Fibroblast of skin of left quadriceps (primary cell): ENCODE results near the gene THSD7B.
"Not testable (repeated sequence)": the region's sequence is repeated elsewhere in the genome, so short reads cannot be mapped to it uniquely, and the experiment has no call there.

Source experiments
- DNase-seq, 2 experiments: peaks; one replicate each; pipeline ENCODE4 v3.0.0-alpha.2; 2013; ENCODE audit warnings: low read depth in 2 of 2

The THSD7B gene

DNA sequence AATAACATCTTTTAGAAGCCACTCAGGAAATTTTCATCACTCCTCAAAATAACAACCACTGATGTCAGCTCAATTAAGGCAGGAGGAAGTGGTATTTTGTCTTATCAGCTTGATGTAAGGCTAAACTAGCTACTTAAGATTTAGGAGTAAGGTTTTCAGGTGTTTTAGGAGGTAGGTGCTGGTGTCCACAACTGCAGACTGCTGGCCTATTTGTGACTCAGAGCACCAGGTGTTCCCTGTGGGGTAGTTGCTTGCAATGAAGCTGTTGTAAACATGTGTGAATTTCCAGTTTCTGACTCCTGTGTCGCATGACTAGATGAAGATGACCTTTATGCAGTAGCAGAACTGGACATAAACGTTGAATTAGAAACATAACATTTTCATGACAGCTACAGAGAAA, 164.2 kb downstream of the THSD7B start:
- no peak for DNase-seq

DNA sequence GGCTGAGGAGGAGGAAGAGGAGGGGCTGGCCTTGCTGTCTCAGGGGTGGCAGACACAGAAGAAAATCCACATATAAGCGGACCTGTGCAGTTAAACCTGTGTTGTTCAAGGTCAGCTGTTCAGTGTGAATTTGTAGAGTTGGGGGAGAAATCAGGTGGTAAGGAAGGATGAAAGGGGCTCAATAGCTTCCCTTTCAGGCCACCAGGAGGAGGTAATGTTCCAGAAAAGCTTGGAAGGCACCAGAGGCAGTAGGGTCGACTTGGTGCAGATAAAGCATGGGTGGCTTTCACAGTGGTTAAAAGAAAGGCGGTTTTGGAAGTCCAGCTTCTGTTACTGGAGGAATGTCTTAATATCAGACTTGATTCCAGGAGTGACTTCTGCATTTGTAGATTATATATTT, 167.4 kb downstream of the THSD7B start:
- DNase-seq: no peak

DNA sequence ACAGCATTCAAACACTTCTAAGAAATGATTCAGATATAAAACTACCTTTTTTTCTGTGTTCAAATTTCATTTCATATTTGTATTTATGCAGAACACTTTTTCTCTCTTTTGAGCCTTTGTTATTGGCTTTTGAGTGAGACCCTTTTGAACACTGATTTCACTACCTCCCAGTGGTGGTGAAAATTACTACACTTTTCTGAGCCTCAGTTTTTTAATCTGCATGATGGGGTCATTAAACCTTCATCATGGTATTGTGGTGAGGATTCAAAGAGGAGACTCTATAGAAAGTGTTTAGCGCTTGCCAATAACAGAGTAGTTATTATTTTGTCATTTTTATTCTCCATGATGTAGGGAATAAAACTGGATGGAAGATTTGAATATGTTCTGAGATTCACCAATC, 169.8 kb downstream of the THSD7B start:
- DNase-seq: no peak

DNA sequence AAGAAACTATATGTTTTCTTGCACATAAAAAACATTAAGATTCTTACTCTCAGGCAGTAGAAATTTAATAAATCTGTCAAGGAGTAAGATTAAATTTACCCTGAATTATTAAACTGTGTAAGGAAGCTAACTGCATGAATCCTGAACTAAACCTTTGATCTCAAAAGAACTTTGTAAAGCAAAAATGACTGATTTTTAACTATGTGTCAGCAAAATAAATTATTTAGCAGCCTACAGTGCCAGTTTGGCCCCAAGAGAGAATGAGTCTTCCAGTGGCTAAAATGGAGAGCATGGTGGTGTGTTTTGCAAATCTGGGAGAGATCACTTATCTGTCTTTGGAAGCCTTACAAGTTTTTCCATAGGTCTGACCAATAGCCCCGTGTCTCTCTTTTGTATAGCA, 190.7 kb downstream of the THSD7B start:
- DNase-seq: no peak

DNA sequence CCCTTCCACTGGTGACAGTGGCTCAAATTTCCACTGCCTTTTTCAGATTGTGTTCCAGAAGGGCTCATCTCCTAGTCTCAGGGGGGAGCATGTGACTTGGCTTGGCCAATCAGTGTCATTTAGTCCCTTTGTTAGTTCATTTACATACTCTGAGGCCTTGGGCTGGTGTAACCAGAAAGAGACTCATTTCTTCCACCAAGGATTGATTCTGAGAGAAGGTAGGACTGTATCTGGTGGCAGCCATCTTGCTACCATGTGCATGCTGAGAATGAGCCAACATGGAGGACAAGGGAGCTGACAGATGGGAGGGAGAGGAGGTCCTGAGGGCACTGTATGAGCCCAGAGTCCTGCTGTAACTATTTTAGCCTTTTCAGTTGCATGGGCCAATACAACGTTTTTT, 191.7 kb downstream of the THSD7B start:
- DNase-seq: no peak

DNA sequence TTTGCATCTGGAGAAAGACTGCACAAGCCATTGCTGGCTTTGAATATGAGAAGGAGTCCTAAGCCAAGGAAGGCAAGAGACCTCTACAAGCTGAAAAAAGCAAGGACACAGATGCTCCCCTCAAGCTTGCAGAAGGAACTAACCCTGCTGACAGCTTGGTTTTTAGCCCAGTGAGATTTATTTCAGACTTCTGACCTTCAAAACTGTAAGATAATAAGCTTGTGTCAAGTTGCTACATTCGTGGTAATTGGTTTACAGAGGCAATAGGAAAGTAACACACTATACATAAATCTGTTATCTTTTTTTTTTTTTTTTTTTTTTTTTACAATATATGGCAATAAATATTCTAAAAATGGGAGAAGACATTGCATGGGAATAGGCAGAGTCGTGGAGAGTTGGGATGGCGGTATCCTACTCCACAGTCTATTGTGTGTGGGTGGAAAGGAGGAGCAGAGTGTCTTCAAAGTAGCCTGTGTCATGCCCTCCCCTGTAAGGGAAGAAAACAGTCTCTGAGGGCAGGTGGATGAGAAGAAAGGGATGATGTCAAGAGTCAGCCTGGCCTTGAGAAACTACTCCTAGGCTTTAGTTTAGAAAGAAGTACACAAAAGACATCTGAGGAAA, 196.9 kb downstream of the THSD7B start:
- DNase-seq: no peak

DNA sequence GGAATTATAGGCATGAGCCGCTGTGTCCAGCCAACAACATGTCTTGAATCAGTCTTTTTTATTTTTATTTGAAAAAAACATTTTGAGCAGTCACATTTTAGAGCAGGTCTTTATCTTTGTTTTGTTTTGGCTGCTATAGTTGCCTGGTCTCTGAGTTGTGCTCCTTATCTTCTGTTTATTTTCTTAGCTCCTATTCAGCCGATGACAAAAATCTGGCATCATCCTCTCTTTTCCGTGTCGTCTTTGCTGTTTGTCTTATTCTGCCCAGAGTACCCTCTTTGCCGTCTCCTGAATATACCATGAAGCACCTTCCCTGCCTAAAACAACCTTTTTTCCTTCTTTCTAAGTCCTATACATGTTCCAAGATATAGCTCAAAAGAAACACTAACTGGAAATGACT, 201.1 kb downstream of the THSD7B start:
- DNase-seq: no peak

DNA sequence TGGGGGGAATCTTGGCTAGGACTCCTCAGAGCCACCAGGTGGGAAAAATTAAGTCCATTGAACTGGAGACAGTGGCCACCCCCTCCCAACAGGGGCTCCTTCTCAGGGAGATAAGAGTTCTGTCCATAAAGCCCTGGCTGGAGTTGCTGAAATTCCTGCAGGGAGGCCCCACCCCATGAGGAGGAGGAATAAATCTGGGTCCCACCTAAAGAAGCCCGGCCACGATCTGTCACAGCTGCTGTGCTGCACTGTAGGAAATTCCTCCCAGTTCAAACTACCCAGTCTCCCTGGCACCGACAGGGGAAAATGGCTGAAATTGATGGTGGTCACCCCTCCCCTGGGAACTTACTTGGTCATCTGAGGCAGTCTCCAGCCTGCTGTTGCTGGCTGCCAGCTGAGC, 215.0 kb downstream of the THSD7B start:
- DNase-seq: no peak

DNA sequence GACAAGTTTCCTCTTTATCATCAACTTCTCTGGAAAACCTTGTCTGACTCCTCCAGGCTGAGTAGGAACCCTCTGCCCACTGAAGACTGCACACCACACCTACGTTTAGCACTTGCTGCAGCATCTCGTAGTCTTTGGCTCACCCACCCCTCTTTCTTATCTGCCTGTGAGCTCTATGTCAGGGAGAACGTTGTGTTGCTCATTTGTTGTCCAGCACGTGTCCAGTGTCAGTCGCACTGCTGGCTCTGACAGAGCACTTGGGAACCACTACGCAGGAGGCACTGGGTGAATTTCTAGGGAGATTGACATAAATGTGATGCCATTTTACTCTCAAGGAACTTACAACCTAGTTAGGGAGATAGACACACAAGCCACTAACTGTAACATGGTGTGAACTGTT, 216.3 kb downstream of the THSD7B start:
- not testable (repeated sequence) for DNase-seq

DNA sequence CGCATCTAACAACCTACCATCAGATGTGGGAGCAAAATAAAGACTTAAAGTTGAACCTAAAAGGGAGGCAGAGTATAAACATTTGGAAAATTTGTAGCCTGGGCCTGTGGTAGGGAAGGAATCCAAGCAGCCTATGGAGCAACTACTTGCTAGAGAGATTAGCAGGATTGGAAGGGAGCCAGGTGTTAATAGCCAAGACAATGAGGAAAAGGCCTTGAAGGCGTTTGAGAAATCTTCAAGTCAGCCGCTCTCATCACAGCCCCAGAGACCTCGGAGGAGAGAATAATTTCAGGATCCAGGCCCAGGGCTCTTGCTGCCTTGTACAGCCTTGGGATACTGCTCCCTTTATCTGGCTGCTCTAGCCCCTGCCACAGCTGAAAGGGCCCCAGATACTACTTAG, 219.7 kb downstream of the THSD7B start:
- no peak for DNase-seq

DNA sequence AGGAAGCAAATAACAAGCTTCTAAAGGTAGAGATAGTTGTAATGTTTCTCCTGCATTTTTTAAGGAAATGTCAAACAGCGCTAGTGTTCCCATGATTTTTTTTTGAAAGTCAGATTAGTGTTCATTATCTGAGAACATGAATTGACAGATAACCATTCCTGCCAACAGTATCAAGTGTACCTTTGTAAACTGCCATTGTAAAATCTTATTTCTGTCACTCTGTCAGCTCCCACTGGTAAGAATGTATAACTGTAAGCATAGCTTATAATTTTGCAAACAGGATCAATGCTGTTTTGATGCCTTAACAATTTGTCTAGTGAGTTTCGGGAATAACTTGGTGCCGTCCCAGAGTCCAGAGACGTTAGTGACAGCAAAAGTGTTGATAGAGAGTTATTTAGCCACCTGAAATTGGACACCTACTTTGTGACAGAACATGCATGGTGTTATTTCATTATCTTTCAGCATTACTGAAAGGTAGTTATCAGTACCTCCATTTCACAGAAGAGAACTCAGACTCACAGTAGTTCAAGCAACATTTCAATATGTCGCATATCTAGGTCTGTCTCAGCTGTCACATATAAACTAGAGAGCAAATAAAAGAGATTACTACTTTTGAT, 221.4 kb downstream of the THSD7B start:
- DNase-seq: no peak

DNA sequence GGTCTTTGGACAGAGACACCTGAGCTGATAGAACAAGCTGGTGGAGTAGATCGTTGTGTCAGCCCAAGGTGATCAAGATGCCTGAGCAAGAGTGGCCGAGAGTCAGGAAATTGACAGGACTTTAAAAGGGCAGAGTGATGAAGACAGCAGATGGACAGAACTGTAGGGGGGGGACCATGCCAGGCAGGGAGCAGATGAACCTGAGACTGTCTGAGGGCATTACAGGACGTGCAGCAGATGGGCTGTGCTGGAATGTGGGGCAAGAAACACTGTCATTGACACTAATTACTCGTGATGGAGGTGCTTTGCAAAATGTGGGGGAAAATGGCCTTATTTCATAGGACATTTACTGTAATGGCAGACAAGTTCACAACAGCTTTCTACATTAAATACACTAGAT, 225.0 kb downstream of the THSD7B start:
- no peak for DNase-seq

DNA sequence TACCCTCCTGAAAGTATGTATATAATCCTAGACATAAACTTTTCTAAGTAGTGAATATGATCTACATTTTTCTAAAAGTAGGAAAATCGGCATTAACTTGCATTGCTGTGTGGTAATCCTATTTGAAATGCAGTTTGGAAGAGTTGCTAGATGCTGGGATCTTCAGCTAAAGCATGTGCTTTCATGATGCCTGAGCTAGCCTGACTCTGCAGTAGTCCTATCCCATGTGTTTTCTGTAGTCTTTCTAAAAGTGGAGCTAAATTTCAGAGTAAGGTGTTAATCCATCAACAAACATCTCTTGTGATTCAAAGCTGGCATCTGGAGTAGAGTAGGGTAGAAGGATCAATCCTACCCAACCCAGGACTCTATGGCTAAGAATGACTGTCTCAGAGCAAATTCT, 229.4 kb downstream of the THSD7B start:
- no peak for DNase-seq

DNA sequence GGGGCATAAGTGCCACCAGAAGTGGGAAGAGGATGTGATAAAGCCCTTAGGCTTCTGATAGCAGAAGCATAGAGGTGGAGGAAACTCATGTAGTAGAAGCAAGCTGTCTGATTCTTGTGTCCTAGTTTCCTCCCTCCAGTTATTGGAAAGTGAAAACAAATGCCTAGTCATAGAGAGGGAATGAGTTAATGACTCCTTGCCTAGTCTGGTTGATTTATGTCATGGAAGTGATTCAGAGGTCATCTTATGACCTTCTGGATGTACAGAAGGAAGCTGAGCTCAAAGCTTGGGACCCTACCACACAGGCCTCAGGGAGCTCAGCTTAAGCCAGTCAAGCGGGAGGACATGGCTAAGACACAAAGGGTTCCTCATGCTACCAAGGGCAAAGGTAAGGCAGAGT, 232.2 kb downstream of the THSD7B start:
- DNase-seq: no peak

DNA sequence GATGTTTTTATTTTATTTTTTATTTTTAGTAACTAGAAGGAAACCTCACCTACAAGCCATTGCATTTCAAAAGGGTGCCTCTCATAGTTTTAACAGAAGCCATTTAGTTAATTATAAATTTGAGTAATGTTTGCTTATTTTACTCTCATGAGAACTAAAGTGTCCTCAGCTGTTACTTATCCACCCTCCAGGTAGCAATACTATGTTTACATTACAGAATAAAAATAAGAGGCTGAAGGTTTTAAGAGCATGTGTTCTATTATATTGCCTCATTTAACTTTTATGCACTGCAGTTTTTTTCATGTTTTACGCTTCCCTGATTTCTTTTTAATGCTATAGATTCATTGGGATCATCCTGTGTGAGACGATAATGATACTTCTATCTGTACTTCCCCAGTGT, 235.5 kb downstream of the THSD7B start:
- no peak for DNase-seq

DNA sequence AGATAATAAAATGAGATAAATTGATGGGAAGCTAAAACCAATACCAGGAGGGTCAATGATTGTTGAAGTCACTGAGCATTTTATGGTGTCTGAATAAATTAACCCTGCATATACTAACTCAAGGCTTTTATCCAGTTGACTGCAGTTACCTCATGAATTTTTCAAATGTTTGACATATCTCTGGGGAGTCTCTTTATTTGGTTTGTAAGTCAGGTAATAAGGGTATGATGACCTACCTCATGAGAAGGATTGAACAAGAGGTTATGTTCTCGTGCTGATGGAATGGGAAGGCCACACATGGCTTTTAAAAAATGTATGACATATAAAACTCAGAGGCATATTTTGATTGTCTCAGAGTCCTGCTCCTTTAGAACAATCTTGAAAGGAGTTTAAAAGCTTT, 237.6 kb downstream of the THSD7B start:
- no peak for DNase-seq

DNA sequence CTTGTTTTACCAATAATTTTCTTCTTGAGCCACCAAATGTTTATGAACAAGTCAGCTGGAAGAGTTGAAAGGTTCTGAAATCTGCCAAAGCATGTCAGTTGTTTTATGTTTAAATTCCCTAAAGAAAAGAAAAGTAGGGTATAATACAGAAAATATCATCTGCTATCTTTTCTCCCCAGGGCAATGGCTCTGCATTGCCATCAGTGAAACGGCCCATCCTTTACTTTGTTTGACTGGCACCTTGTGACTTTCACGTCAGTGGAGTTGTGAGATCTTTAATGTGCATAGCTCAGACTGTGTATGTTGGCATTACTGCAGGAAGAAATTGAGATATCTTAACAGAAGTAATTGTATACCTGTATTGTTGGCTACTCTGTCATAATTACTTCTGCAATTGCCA, 239.9 kb downstream of the THSD7B start:
- no peak for DNase-seq

DNA sequence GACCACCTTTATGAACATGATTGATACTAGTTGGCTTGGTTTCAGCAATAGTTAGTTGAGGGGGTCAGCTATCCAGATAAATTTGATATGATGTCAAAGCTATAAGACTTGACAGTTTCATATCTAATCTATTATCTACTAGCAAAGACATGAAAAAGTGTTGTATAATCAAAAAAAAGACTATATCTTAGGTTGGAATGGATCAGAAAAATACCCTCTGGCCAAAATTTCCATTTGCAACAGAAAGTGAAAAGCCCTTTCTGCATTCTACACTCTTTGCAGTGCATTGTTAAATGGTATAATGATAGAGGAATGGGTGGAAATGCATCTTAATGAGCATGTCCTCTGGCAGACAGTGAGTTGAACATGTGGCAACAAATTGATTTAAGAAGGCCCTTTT, 242.6 kb downstream of the THSD7B start:
- no peak for DNase-seq

DNA sequence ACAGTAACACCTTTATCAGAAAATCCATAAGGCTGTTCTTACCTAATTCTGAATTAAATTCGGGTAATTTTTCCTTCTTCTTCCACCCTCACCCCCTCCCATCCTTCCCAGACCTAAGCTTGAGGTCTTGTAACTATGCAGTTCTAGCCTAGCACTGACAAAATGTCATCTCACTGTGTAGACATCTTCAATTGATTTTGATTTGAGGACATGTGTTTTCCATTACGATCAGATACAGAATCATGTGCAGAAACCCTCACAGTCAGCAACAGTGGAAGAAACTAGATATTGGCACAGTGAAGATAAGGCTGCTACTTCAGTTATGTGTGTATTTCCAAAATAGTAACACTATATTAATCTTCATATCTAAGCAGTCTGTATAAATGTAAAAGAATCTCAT, 244.6 kb downstream of the THSD7B start:
- no peak for DNase-seq

DNA sequence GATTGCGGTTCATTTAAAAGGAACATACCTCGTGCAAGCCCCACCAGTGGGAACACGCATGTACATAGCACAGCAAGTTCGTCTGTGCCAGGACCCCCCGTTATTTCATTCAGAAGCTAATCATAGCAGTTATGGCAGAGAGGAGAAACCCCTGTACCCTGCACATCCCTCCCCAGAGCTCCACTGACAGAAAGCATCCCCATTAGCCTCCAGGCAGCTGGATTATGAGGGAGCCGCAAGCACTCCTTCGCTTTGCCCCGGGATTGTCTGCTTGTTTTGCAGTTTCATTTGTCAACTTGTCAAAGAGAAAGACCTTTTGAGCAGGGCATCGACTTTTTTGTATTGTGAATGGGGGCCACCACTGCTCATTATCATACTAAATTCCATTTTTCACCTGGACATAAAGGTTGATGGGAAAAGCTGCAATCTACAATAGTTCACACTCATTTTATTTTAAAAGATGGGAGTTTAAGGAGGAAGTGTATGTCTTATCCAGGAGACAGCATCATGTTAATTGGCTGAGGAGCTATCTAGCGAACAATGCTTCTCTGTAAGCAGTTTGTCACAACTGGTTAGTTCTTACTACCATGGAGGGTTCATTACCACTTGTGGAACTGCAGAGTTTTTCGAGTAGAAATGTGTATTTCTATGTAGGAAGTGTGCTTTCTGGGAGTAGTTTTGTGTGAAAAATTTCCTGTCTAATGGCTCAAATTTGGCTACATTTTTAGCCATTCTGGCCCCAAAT, 255.3 kb downstream of the THSD7B start:
- no peak for DNase-seq

DNA sequence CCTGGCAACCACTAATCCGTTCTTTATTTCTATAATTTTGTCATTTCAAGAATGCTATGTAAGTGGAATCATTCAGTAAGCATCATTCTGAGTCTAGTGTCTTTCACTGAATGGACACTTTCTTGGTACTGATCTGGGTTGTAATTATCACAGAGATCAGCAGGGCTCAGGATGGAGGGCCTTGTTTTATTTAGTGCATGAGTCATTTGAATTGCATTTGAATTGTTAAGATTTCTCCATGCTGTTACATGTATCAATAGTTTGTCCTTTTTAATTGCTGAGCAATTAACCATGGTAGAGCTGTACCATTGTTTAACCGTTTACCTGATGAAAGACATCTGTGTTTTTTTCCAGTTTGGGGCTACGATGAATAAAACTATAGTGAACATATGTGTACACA, 256.4 kb downstream of the THSD7B start:
- no peak for DNase-seq

DNA sequence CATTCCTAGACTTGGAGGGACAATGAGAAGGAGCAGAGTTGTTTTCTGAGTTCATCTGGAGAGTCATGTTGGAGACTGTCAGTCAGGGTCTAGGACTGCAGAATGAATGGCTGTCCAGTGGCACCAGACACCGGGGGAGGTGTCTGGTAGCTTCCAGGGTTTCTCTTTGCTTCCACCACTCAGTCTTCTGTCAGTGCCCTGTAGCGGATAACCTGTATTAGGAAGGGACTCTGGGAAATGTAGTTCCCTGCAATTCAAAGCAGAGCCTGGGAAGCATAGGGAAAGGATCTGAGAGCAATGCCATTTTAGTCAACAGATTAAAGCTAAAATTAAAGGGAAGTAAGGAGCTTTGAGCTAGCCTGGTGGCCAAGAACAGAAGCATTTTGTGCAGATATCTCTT, 257.9 kb downstream of the THSD7B start:
- DNase-seq: no peak

DNA sequence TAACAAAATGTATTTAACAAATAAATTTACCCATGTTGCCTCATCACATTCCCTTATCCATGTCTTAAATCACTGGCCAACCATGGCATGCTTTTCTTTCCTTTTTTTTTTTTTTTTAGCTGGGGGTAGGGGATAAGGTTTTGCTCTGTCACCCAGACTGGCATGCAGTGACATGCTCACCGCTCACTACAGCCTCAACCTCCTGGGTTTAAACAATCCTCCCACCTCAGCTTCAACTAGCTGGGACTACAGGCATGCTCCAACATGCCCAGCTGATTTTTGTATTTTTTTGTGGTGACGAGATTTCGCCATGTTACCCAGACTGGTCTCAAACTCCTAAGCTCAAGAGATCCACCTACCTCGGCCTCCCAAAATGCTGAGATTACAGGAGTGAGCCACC, 266.4 kb downstream of the THSD7B start:
- no peak for DNase-seq

DNA sequence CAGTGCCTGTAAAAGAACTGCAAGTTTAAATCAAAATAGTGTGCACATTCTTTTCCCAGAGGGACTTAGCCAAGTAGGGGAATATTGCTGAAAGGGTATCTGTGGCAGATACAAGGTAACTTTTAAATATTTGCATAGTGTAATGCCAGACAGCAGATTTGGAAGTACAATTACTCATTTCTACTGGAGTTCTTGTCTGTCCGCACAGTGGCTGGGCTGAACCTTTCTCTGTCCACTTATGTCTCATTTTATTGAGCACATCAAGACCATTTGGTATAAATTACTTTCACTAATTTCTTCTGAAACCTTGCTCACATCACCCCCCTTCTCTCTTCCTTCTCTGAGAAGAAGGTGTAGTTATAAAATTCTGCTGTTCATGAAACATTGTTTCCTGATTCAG, 271.3 kb downstream of the THSD7B start:
- no peak for DNase-seq
